ENCODE data around the gene ALOXE3.

Gene ALOXE3

GRCh38 chr17:8149419-8150193 is 31.3 kb upstream of the ALOXE3 start:
- no peak for TF ChIP-seq CTCF (IDR thresholded peaks at IDR 0.05; ENCODE audit: low read depth, low read length)
- no peak overlapping the region for H3K4me3 ChIP-seq (ENCODE audit: low read depth, low read length)

DNA sequence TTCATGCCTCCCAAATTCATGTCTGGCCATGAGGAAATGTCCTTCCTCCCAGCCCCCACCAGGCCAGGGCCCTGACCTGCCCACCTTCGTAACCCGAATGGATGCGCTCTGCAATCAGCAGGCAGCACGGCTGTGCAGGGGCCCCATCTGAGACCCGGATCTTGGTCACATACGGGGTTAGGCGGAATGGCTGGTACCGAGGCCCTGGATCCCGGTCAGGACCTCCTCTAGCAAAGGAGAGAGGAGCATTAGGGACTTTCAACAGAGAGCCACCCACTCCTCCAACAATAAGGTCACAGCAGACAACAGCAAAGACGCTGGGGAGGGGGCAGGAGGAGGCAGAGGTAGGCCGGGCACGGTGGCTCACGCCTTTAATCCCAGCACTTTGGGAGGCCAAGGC is 30.2 kb upstream of the ALOXE3 start:
- no peak overlapping the region for H3K4me3 ChIP-seq (ENCODE audit: low read depth, low read length)
- no peak for TF ChIP-seq CTCF (IDR thresholded peaks at IDR 0.05; ENCODE audit: low read depth, low read length)

DNA sequence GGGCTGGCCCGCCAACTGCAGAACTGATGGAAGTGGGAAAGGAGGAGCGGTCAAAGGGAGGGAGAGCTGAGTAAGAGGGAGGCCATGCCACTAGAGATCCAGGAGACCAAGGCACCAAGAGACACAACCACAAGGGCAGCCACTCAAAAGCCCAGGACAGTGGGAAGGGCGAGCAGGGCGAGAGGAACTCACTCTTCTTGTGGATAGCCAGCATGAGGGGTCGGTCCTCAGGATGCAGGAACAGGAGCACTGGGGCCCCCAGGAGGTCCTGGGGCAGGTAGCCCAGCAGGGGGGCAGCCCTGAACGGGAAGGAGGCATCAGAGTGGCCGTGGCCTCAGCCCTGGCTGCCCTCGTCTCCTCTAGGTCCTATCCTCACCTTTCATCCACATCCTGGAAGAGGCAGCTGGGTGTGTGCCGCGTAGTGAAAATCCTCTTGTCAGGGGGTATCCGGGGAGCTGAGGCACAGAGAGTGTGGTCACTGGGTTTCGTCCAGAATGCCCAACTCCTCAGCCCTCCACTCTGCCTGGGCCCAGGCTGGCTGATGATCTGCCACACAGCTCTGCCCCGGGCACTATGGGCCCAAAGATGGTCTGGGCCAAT is 29.6 kb upstream of the ALOXE3 start:
- no peak for TF ChIP-seq CTCF (IDR thresholded peaks at IDR 0.05; ENCODE audit: low read depth, low read length)
- H3K4me3 ChIP-seq (ENCODE audit: low read depth, low read length): no peak overlapping the region

GRCh38 chr17:8147141-8147804 is 29.0 kb upstream of the ALOXE3 start:
- no peak for TF ChIP-seq CTCF (IDR thresholded peaks at IDR 0.05; ENCODE audit: low read depth, low read length)
- H3K4me3 ChIP-seq (ENCODE audit: low read depth, low read length): no peak overlapping the region

DNA sequence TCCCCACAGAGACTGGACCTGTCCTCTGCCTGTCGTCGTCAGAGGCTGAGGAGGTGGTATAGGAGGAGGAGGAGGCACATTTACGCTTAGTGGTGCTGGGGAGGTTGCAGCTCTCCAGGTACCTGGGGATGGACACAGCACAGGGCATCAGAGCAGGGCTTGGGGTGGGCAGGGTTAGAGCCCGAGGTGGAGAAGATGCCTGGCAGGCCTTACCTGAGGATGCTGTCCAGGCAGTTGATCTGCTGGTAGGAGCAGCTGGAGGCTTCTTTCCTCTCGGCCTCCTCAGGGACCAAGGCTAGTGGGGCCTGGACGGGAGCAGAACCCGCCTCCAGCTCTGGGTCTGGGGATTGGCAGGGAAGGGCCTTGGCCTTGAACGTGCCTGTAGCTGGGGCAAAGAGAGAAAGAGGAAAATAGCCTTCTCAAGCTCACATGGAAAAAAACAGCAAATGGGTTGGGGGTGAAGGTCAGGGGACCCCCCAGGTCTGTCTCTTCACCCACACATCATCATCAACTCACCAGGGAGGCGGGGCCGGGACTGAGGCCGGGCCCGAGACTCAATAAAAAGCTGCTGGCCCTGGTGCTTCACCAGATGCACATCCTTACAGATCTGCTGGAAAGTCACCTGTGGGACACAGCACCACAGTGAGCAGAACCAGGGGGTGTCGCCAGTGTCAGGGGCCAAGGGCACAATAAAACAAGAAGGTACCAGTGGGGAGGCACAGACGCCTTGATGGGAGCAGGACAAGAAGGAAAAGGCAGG is 28.2 kb upstream of the ALOXE3 start:
- no peak for TF ChIP-seq CTCF (IDR thresholded peaks at IDR 0.05; ENCODE audit: low read depth, low read length)
- H3K4me3 ChIP-seq (ENCODE audit: low read depth, low read length): no peak overlapping the region

DNA sequence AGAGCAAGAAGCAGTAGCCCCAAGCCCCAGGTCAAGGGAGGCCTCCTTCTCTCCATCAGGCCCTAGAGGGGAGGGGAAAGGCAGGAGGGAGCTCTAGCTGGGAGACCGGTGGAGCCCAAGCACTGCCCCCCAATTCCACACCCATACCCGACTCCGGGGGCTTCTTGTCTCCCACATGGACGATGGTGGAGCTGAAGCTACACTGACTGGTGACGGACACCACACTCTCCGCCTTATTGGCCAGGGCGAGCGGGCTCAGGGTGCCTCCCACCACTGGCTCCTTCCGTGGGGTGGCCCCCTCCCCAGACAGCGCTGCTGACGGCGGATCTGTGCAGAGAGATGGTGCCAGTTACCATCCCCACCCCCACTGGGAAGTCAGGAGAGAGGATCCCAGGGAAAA is 27.5 kb upstream of the ALOXE3 start:
- no peak for TF ChIP-seq CTCF (IDR thresholded peaks at IDR 0.05; ENCODE audit: low read depth, low read length)
- H3K4me3 ChIP-seq (ENCODE audit: low read depth, low read length): no peak overlapping the region
